WTC11 (cell line): ENCODE data around the gene TMEM221. TPM values are rescaled to one million over a fixed set of nuclear protein-coding genes. Genes with fewer than 3 reads are reported as not detected.

ENCODE experiments used
- ATAC-seq: fragments of 200-7000 bp; cut with Tn5 transposase; 2 replicates; pipeline ENCODE4 v1.10.0; 2021; ENCODE audit warnings: mild to moderate bottlenecking, moderate library complexity
- CTCF ChIA-PET: fragments of 300-600 bp; sonication (Branson Sonifier 250); formaldehyde crosslinking; loops from one replicate; lab custom pipeline; 2021; ENCODE audit warnings: antibody characterized with exemption; lab: Charles Lee
- POLR2A ChIA-PET: fragments of 350-600 bp; sonication (Branson Sonifier 250); formaldehyde crosslinking; loops from one replicate; lab custom pipeline; 2021; ENCODE audit warnings: antibody characterized with exemption; lab: Charles Lee
- DNase-seq: peaks from one replicate; pipeline ENCODE4 v3.0.0; 2021; ENCODE audit warnings: low spot score
- H3K27ac Mint-ChIP-seq: 2 replicates; pipeline ENCODE4 v1.8.0; 2021; ENCODE audit warnings: mixed read lengths
- H3K27me3 Mint-ChIP-seq: 2 replicates; pipeline ENCODE4 v1.8.0; 2021; ENCODE audit warnings: low read depth, mild to moderate bottlenecking, moderate library complexity, mixed read lengths
- H3K36me3 Mint-ChIP-seq: 2 replicates; pipeline ENCODE4 v1.8.0; 2021; ENCODE audit warnings: mixed read lengths
- H3K4me1 Mint-ChIP-seq: 2 replicates; pipeline ENCODE4 v1.8.0; 2022; ENCODE audit warnings: mixed read lengths
- H3K4me3 Mint-ChIP-seq: 2 replicates; pipeline ENCODE4 v1.8.0; 2021; ENCODE audit warnings: mild to moderate bottlenecking, moderate library complexity, mixed read lengths
- H3K9me3 Mint-ChIP-seq: 2 replicates; pipeline ENCODE4 v1.8.0; 2021; ENCODE audit warnings: mixed read lengths
- ATF1 ChIP-seq: sonication (generic); formaldehyde crosslinking; IDR thresholded peaks from 2 replicates; pipeline ENCODE4 v1.8.1; 2023; ENCODE audit warnings: mild to moderate bottlenecking, moderate library complexity, missing genetic modification reagents
- ETV6 ChIP-seq: sonication (generic); formaldehyde crosslinking; IDR thresholded peaks from 2 replicates; pipeline ENCODE4 v1.8.1; 2022; ENCODE audit warnings: mild to moderate bottlenecking, missing genetic modification reagents
- FOXK1 ChIP-seq: sonication (generic); formaldehyde crosslinking; IDR thresholded peaks from 2 replicates; pipeline ENCODE4 v1.8.0; 2022; ENCODE audit warnings: mild to moderate bottlenecking, moderate library complexity, missing genetic modification reagents
- JUN ChIP-seq: sonication (generic); formaldehyde crosslinking; IDR thresholded peaks from 2 replicates; pipeline ENCODE4 v1.8.0; 2023; ENCODE audit warnings: mild to moderate bottlenecking, missing genetic modification reagents
- MYBL2 ChIP-seq: sonication (generic); formaldehyde crosslinking; IDR thresholded peaks from 2 replicates; pipeline ENCODE4 v1.8.1; 2023; ENCODE audit warnings: mild to moderate bottlenecking, moderate library complexity, missing genetic modification reagents
- NFATC4 ChIP-seq: fragments of 250-450 bp; sonication (Bioruptor Pico); IDR thresholded peaks from 2 replicates; pipeline ENCODE4 v1.9.0; 2021; ENCODE audit warnings: mild to moderate bottlenecking
- NFYB ChIP-seq: sonication (generic); formaldehyde crosslinking; conservative IDR thresholded peaks from 2 replicates; pipeline ENCODE4 v1.8.0; 2022; ENCODE audit warnings: low read depth, missing genetic modification reagents
- SOX15 ChIP-seq: fragments of 250-450 bp; sonication (Bioruptor Pico); IDR thresholded peaks from 2 replicates; pipeline ENCODE4 v1.9.0; 2021; ENCODE audit warnings: mild to moderate bottlenecking
- ZNF121 ChIP-seq: sonication (generic); formaldehyde crosslinking; IDR thresholded peaks from 2 replicates; pipeline ENCODE4 v1.8.0; 2023; ENCODE audit warnings: missing genetic modification reagents
- ZNF138 ChIP-seq: sonication (generic); formaldehyde crosslinking; conservative IDR thresholded peaks from 2 replicates; pipeline ENCODE4 v1.8.1; 2022; ENCODE audit warnings: mild to moderate bottlenecking, moderate library complexity, missing genetic modification reagents
- ZNF317 ChIP-seq: sonication (generic); formaldehyde crosslinking; IDR thresholded peaks from 2 replicates; pipeline ENCODE4 v1.8.1; 2023; ENCODE audit warnings: low read depth, mild to moderate bottlenecking, moderate library complexity, missing genetic modification reagents, borderline replicate concordance
- ZNF416 ChIP-seq: fragments of 250-450 bp; sonication (Bioruptor Pico); IDR thresholded peaks from 2 replicates; pipeline ENCODE4 v1.9.0; 2021; ENCODE audit warnings: mild to moderate bottlenecking, inconsistent platforms
- ZNF671 ChIP-seq: fragments of 250-450 bp; sonication (Bioruptor Pico); IDR thresholded peaks from 2 replicates; pipeline ENCODE4 v1.8.0; 2021; ENCODE audit warnings: mild to moderate bottlenecking
- total RNA-seq: library from RNA; stranded (reverse); gene quantifications from 3 replicates; pipeline ENCODE4 v1.2.3, GENCODE V29; 2021
- TF ChIP-seq, protein P1 (sequence below): sonication (generic); formaldehyde crosslinking; IDR thresholded peaks from 2 replicates; pipeline ENCODE4 v1.8.0; 2023; ENCODE audit warnings: mild to moderate bottlenecking, missing genetic modification reagents
- TF ChIP-seq, protein P2 (sequence below): sonication (generic); formaldehyde crosslinking; IDR thresholded peaks from 2 replicates; pipeline ENCODE4 v1.8.1; 2022; ENCODE audit warnings: low read depth, missing genetic modification reagents, borderline replicate concordance
- TF ChIP-seq, protein P3 (sequence below): sonication (generic); formaldehyde crosslinking; IDR thresholded peaks from 2 replicates; pipeline ENCODE4 v1.8.0; 2022; ENCODE audit warnings: mild to moderate bottlenecking, missing genetic modification reagents
- TF ChIP-seq, protein P4 (sequence below): fragments of 200-600 bp; IDR thresholded peaks from 2 replicates; pipeline ENCODE4 v1.8.0; 2022; ENCODE audit warnings: antibody characterized with exemption
- TF ChIP-seq, protein P5 (sequence below): sonication (generic); formaldehyde crosslinking; IDR thresholded peaks from 2 replicates; pipeline ENCODE4 v1.8.1; 2022; ENCODE audit warnings: mild to moderate bottlenecking, moderate library complexity, missing genetic modification reagents
- TF ChIP-seq, protein P6 (sequence below): fragments of 250-450 bp; sonication (Bioruptor Pico); IDR thresholded peaks from 2 replicates; pipeline ENCODE4 v1.9.0; 2021; ENCODE audit warnings: mild to moderate bottlenecking
- TF ChIP-seq, protein P7 (sequence below): sonication (generic); formaldehyde crosslinking; IDR thresholded peaks from 2 replicates; pipeline ENCODE4 v1.8.1; 2023; ENCODE audit warnings: mild to moderate bottlenecking, moderate library complexity, missing genetic modification reagents

Gene TMEM221
- total RNA-seq, 1 experiment from 2014 or later = 1.2 TPM

DNA sequence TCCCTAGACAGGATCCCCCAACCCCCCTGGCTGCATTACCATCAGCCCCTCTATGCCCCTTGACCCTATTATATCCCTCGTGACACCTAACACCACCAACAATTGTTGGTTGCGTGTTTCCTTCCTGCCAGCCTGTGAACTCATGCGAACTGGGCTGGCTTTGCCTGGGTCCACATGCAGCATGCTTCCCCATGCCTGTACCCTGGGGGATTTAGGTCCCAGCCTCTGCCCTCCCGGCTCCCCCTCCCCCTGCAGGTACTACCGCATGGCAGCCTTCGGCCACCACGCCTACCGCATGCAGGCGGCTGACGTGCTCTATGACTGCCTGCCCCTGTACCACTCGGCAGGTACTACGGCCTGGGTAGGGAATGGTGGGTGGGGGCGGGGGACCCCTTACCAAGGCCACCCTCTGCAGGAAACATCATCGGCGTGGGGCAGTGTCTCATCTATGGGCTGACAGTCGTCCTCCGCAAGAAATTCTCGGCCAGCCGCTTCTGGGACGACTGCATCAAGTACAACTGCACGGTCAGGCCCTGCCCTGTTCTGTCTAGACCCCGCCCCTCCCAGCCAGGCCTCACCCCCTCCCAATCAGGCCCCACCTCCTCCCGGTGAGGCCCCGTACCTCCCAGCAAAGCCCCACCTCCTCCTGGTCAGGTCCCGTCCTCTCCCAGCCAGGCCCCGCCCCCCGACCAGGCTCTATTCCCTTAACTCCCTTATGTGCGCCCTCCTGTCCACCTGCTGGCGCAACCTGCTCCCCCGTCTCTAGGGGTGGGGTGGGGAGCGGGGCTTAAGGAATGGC is 40.3 kb upstream of the TMEM221 start (continued):
- TF ChIP-seq, protein P1, sequence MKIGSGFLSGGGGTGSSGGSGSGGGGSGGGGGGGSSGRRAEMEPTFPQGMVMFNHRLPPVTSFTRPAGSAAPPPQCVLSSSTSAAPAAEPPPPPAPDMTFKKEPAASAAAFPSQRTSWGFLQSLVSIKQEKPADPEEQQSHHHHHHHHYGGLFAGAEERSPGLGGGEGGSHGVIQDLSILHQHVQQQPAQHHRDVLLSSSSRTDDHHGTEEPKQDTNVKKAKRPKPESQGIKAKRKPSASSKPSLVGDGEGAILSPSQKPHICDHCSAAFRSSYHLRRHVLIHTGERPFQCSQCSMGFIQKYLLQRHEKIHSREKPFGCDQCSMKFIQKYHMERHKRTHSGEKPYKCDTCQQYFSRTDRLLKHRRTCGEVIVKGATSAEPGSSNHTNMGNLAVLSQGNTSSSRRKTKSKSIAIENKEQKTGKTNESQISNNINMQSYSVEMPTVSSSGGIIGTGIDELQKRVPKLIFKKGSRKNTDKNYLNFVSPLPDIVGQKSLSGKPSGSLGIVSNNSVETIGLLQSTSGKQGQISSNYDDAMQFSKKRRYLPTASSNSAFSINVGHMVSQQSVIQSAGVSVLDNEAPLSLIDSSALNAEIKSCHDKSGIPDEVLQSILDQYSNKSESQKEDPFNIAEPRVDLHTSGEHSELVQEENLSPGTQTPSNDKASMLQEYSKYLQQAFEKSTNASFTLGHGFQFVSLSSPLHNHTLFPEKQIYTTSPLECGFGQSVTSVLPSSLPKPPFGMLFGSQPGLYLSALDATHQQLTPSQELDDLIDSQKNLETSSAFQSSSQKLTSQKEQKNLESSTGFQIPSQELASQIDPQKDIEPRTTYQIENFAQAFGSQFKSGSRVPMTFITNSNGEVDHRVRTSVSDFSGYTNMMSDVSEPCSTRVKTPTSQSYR (CRISPR knock-in tag) = 0 out of 2 replicates have a peak, but pooled peaks have one; percentile 14
- TF ChIP-seq FOXK1 (CRISPR knock-in tag) (no peak; the same call in 1 of the 2 replicates), ZNF416 (no peak), ZNF671 (CRISPR knock-in tag) (no peak), MYBL2 (CRISPR knock-in tag) (no peak), JUN (no peak), ZNF138 (CRISPR knock-in tag) (no peak)
- TF ChIP-seq, protein P2, sequence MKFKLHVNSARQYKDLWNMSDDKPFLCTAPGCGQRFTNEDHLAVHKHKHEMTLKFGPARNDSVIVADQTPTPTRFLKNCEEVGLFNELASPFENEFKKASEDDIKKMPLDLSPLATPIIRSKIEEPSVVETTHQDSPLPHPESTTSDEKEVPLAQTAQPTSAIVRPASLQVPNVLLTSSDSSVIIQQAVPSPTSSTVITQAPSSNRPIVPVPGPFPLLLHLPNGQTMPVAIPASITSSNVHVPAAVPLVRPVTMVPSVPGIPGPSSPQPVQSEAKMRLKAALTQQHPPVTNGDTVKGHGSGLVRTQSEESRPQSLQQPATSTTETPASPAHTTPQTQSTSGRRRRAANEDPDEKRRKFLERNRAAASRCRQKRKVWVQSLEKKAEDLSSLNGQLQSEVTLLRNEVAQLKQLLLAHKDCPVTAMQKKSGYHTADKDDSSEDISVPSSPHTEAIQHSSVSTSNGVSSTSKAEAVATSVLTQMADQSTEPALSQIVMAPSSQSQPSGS (CRISPR knock-in tag) = no peak
- TF ChIP-seq, protein P3, sequence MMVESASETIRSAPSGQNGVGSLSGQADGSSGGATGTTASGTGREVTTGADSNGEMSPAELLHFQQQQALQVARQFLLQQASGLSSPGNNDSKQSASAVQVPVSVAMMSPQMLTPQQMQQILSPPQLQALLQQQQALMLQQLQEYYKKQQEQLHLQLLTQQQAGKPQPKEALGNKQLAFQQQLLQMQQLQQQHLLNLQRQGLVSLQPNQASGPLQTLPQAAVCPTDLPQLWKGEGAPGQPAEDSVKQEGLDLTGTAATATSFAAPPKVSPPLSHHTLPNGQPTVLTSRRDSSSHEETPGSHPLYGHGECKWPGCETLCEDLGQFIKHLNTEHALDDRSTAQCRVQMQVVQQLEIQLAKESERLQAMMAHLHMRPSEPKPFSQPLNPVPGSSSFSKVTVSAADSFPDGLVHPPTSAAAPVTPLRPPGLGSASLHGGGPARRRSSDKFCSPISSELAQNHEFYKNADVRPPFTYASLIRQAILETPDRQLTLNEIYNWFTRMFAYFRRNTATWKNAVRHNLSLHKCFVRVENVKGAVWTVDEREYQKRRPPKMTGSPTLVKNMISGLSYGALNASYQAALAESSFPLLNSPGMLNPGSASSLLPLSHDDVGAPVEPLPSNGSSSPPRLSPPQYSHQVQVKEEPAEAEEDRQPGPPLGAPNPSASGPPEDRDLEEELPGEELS (CRISPR knock-in tag) = 0 out of 2 replicates have a peak, but pooled peaks have one; percentile 38
- TF ChIP-seq, protein P4, sequence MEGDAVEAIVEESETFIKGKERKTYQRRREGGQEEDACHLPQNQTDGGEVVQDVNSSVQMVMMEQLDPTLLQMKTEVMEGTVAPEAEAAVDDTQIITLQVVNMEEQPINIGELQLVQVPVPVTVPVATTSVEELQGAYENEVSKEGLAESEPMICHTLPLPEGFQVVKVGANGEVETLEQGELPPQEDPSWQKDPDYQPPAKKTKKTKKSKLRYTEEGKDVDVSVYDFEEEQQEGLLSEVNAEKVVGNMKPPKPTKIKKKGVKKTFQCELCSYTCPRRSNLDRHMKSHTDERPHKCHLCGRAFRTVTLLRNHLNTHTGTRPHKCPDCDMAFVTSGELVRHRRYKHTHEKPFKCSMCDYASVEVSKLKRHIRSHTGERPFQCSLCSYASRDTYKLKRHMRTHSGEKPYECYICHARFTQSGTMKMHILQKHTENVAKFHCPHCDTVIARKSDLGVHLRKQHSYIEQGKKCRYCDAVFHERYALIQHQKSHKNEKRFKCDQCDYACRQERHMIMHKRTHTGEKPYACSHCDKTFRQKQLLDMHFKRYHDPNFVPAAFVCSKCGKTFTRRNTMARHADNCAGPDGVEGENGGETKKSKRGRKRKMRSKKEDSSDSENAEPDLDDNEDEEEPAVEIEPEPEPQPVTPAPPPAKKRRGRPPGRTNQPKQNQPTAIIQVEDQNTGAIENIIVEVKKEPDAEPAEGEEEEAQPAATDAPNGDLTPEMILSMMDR = peak; percentile 30; the same call in 1 of the 2 replicates
- TF ChIP-seq, protein P5, sequence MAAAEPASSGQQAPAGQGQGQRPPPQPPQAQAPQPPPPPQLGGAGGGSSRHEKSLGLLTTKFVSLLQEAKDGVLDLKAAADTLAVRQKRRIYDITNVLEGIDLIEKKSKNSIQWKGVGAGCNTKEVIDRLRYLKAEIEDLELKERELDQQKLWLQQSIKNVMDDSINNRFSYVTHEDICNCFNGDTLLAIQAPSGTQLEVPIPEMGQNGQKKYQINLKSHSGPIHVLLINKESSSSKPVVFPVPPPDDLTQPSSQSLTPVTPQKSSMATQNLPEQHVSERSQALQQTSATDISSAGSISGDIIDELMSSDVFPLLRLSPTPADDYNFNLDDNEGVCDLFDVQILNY (CRISPR knock-in tag) = no peak

DNA sequence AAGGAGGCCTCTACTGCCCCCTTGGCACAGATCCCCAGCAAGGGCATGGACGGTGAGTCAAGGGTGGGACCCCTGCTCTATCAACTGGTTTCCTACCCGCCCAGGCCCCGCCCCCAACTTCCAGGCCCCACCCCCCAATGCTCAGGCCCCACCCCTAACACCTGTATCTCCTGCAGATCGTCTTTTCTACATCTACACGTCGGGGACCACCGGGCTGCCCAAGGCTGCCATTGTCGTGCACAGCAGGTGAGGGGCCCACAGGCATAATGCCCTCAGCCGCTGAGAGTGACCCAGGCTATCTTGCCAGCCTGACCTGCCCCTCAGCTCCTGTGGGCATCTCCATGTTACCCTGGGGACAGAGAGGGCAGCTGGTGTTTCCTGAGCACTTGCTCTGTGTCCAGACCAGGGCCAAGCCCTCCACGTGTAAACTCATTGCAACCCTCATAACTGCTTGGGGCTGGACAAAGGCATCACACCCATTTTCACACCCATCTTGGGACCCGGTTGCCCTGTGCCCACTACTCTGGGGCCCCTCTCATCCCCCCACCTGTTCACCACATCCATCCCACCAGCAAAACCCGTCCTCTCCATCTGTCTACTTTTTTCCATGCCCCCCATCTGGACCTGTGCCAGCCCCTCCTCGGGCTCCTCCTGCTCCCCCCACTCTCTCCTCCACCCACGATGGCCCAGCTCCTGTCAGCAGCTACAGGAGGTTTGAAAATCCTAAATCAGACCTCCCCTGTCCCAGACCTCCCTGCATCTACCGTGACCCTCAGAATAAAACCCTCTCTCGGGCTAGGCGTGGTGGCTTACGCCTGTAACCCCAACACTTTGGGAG is 39.0 kb upstream of the TMEM221 start:
- no peaks in the 10 kb centered on the region for H3K36me3 Mint-ChIP-seq
- ChIA-PET POLR2A (no interaction called here), CTCF (interaction anchor here (0.6 to 2.5 kb wide), 7 partner anchors 9 to 353 kb away, joined by 3 to 8 read pairs (median 3); no protein-coding TSS in a partner anchor)
- ATAC-seq = no peak
- no peaks in the 10 kb centered on the region for H3K9me3 Mint-ChIP-seq
- H3K27me3 Mint-ChIP-seq = peaks cover 7% of the 10 kb centered on the region; the same call in 1 of the 2 replicates
- no peak overlapping the region for H3K4me3 Mint-ChIP-seq
- no peak for DNase-seq
- no peak overlapping the region for H3K27ac Mint-ChIP-seq
- H3K4me1 Mint-ChIP-seq = peaks cover 21% of the 10 kb centered on the region
- TF ChIP-seq ZNF317 (CRISPR knock-in tag) (no peak), ETV6 (CRISPR knock-in tag) (no peak), ATF1 (no peak), NFATC4 (CRISPR knock-in tag) (no peak), NFYB (CRISPR knock-in tag) (no peak), SOX15 (no peak), ZNF121 (no peak)
- TF ChIP-seq, protein P6, sequence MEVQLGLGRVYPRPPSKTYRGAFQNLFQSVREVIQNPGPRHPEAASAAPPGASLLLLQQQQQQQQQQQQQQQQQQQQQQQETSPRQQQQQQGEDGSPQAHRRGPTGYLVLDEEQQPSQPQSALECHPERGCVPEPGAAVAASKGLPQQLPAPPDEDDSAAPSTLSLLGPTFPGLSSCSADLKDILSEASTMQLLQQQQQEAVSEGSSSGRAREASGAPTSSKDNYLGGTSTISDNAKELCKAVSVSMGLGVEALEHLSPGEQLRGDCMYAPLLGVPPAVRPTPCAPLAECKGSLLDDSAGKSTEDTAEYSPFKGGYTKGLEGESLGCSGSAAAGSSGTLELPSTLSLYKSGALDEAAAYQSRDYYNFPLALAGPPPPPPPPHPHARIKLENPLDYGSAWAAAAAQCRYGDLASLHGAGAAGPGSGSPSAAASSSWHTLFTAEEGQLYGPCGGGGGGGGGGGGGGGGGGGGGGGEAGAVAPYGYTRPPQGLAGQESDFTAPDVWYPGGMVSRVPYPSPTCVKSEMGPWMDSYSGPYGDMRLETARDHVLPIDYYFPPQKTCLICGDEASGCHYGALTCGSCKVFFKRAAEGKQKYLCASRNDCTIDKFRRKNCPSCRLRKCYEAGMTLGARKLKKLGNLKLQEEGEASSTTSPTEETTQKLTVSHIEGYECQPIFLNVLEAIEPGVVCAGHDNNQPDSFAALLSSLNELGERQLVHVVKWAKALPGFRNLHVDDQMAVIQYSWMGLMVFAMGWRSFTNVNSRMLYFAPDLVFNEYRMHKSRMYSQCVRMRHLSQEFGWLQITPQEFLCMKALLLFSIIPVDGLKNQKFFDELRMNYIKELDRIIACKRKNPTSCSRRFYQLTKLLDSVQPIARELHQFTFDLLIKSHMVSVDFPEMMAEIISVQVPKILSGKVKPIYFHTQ = no peak
- TF ChIP-seq, protein P7, sequence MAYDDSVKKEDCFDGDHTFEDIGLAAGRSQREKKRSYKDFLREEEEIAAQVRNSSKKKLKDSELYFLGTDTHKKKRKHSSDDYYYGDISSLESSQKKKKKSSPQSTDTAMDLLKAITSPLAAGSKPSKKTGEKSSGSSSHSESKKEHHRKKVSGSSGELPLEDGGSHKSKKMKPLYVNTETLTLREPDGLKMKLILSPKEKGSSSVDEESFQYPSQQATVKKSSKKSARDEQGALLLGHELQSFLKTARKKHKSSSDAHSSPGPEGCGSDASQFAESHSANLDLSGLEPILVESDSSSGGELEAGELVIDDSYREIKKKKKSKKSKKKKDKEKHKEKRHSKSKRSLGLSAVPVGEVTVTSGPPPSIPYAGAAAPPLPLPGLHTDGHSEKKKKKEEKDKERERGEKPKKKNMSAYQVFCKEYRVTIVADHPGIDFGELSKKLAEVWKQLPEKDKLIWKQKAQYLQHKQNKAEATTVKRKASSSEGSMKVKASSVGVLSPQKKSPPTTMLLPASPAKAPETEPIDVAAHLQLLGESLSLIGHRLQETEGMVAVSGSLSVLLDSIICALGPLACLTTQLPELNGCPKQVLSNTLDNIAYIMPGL (CRISPR knock-in tag) = no peak
